Small intestine (tissue), 7 donors: ENCODE data around the gene PXYLP1. TPM values are rescaled to one million over a fixed set of nuclear protein-coding genes. Genes with fewer than 3 reads are reported as not detected.

Source experiments
- DNase-seq, 2 donors: peaks; one replicate each; pipeline versions ENCODE4 v3.0.0 to v3.0.0-alpha.2; 2013
- FAIRE-seq: peaks from 2 replicates; lab custom pipeline; 2012; peaks lifted over from hg19 to GRCh38; lab: Jason Lieb, UNC
- H3K27ac ChIP-seq, 3 donors: one replicate each; pipeline ENCODE4 v1.5.1; 2013; ENCODE audit warnings: low read length in 2 of 3, mild to moderate bottlenecking in 2 of 3, control low read depth in 1 of 3, inconsistent platforms in 1 of 3, low read depth in 1 of 3, moderate library complexity in 1 of 3
- H3K27me3 ChIP-seq, 3 donors: one replicate each; pipeline ENCODE4 v1.6.1; 2013; ENCODE audit warnings: low read length in 3 of 3, inconsistent platforms in 1 of 3; ENCODE audit not compliant: control insufficient read depth in 3 of 3, insufficient read depth in 3 of 3
- H3K36me3 ChIP-seq, 3 donors: one replicate each; pipeline ENCODE4 v1.6.1; 2013; ENCODE audit warnings: low read length in 3 of 3, inconsistent platforms in 1 of 3, low read depth in 1 of 3, mild to moderate bottlenecking in 1 of 3, moderate library complexity in 1 of 3; ENCODE audit not compliant: control insufficient read depth in 3 of 3, insufficient read depth in 2 of 3
- H3K4me1 ChIP-seq, 3 donors: one replicate each; pipeline ENCODE4 v1.6.1; 2013; ENCODE audit warnings: low read length in 2 of 3, inconsistent platforms in 1 of 3, low read depth in 1 of 3, mild to moderate bottlenecking in 1 of 3, moderate library complexity in 1 of 3; ENCODE audit not compliant: control insufficient read depth in 3 of 3, insufficient read depth in 2 of 3
- H3K4me3 ChIP-seq, 3 donors: one replicate each; pipeline ENCODE4 v1.5.1; 2013; ENCODE audit warnings: low read length in 3 of 3, control low read depth in 1 of 3, inconsistent platforms in 1 of 3, low read depth in 1 of 3, mild to moderate bottlenecking in 1 of 3, moderate library complexity in 1 of 3
- H3K9me3 ChIP-seq, 2 donors: one replicate each; pipeline ENCODE4 v1.6.1; 2013; ENCODE audit warnings: low read depth in 1 of 2, low read length in 1 of 2; ENCODE audit not compliant: control insufficient read depth in 2 of 2, insufficient read depth in 1 of 2
- WGBS, 3 donors: extraction: QIAGEN DNeasy Blood & Tissue Kit; methylation state at CpG; one replicate each; pipeline ENCODE4 v1.1.7; 2013; 5-methylcytosine and 5-hydroxymethylcytosine counted together
- polyA plus RNA-seq, 4 donors: library from polyadenylated mRNA; stranded (reverse) in 3 of 4; unstranded in 1 of 4; fragments of 200-250 nt in 3 of 4; fragments of 120-200 nt in 1 of 4; gene quantifications; one replicate each; pipeline versions ENCODE4 v1.2.1 to v1.2.3, GENCODE V29; 2013
- donor health status: healthy with polysubstance abuse.
- donor health status: control.
- donor health status: control.
- donor health status: Bipolar disorder and iron deficiency.
- donor health status: healthy.

Gene PXYLP1
- polyA plus RNA-seq, 4 donors = 2.2 to 20.5 (median 5.0) TPM

- no peak overlapping the region for H3K27ac ChIP-seq
- H3K4me1 ChIP-seq = peaks cover 0 to 16% (median under 1%) of the 10 kb centered on the region in 3 donors
- DNase-seq = no peak
- no peaks in the 10 kb centered on the region for H3K9me3 ChIP-seq
- peaks cover 0 to 8% (median 0%) of the 10 kb centered on the region in 3 donors for H3K36me3 ChIP-seq
- no peak for FAIRE-seq
- WGBS, 3 donors = 79 to 85% (median 81%) methylated on average over 2 of the region's 2 CpGs
- H3K27me3 ChIP-seq = no peaks in the 10 kb centered on the region
- H3K4me3 ChIP-seq = no peak overlapping the region
Measured at GRCh38 chr3:141246958-141247301, 15.3 kb downstream of the PXYLP1 start.

GRCh38 chr3:141248064-141248463, 16.4 kb downstream of the PXYLP1 start:
- no peak overlapping the region for H3K4me3 ChIP-seq
- DNase-seq (no peak), FAIRE-seq (no peak)
- H3K4me1 ChIP-seq = peaks cover 0 to 6% (median 0%) of the 10 kb centered on the region in 3 donors
- H3K36me3 ChIP-seq = peaks cover 0 to 13% (median 0%) of the 10 kb centered on the region in 3 donors
- H3K27ac ChIP-seq = no peak overlapping the region
- no peaks in the 10 kb centered on the region for H3K27me3 ChIP-seq
- WGBS, 3 donors = 89 to 94% (median 94%) methylated on average over 5 of the region's 5 CpGs
- no peaks in the 10 kb centered on the region for H3K9me3 ChIP-seq

GRCh38 chr3:141249041-141249440, 17.4 kb downstream of the PXYLP1 start:
- 62 to 85% (median 84%) methylated on average over 4 of the region's 4 CpGs for WGBS, 3 donors
- Histone ChIP-seq H3K4me1 (no peaks in the 10 kb centered on the region), H3K4me3 (no peak overlapping the region), H3K27me3 (no peaks in the 10 kb centered on the region), H3K9me3 (no peaks in the 10 kb centered on the region), H3K27ac (no peak overlapping the region), H3K36me3 (peaks cover 0 to 9% (median 0%) of the 10 kb centered on the region in 3 donors)
- no peak for FAIRE-seq
- no peak for DNase-seq

- Histone ChIP-seq H3K27ac (no peak overlapping the region), H3K36me3 (peaks cover 0 to 9% (median 0%) of the 10 kb centered on the region in 3 donors), H3K27me3 (no peaks in the 10 kb centered on the region), H3K4me1 (no peaks in the 10 kb centered on the region), H3K4me3 (no peak overlapping the region), H3K9me3 (no peaks in the 10 kb centered on the region)
- FAIRE-seq = no peak
- WGBS, 3 donors = 91 to 96% (median 93%) methylated on average over 5 of the region's 5 CpGs
- no peak for DNase-seq
Measured at GRCh38 chr3:141250342-141250741, 18.7 kb downstream of the PXYLP1 start.

- FAIRE-seq (no peak), DNase-seq (no peak)
- no peak overlapping the region for H3K27ac ChIP-seq
- peaks cover 0 to 9% (median 0%) of the 10 kb centered on the region in 3 donors for H3K36me3 ChIP-seq
- H3K27me3 ChIP-seq = no peaks in the 10 kb centered on the region
- WGBS, 3 donors = 88 to 95% (median 91%) methylated on average over 4 of the region's 4 CpGs
- no peak overlapping the region for H3K4me3 ChIP-seq
- no peaks in the 10 kb centered on the region for H3K9me3 ChIP-seq
- H3K4me1 ChIP-seq = no peaks in the 10 kb centered on the region
Measured at GRCh38 chr3:141250828-141251227, 19.2 kb downstream of the PXYLP1 start.

- DNase-seq (no peak), FAIRE-seq (no peak)
- peaks cover 0 to 9% (median 0%) of the 10 kb centered on the region in 3 donors for H3K36me3 ChIP-seq
- no peaks in the 10 kb centered on the region for H3K4me1 ChIP-seq
- 87 to 96% (median 92%) methylated on average over 2 of the region's 2 CpGs for WGBS, 3 donors
- H3K27ac ChIP-seq = no peak overlapping the region
- no peaks in the 10 kb centered on the region for H3K27me3 ChIP-seq
- no peak overlapping the region for H3K4me3 ChIP-seq
- H3K9me3 ChIP-seq = no peaks in the 10 kb centered on the region
Measured at GRCh38 chr3:141253326-141253725, 21.7 kb downstream of the PXYLP1 start.

GRCh38 chr3:141253811-141254210, 22.2 kb downstream of the PXYLP1 start:
- Histone ChIP-seq H3K27me3 (no peaks in the 10 kb centered on the region), H3K4me1 (no peaks in the 10 kb centered on the region), H3K4me3 (no peak overlapping the region), H3K27ac (no peak overlapping the region), H3K36me3 (peaks cover 0 to 9% (median 0%) of the 10 kb centered on the region in 3 donors), H3K9me3 (no peaks in the 10 kb centered on the region)
- FAIRE-seq (no peak), DNase-seq (no peak)
- WGBS, 3 donors = 94 to 97% (median 96%) methylated on average over 11 of the region's 11 CpGs

- no peak overlapping the region for H3K4me3 ChIP-seq
- H3K9me3 ChIP-seq = no peaks in the 10 kb centered on the region
- no peaks in the 10 kb centered on the region for H3K27me3 ChIP-seq
- H3K27ac ChIP-seq = no peak overlapping the region
- FAIRE-seq (no peak), DNase-seq (no peak)
- peaks cover 0 to 12% (median 0%) of the 10 kb centered on the region in 3 donors for H3K36me3 ChIP-seq
- H3K4me1 ChIP-seq = no peaks in the 10 kb centered on the region
- 84 to 88% (median 86%) methylated on average over 5 of the region's 5 CpGs for WGBS, 3 donors
Measured at GRCh38 chr3:141255137-141255845, 23.7 kb downstream of the PXYLP1 start.
